Right lobe of liver (tissue), 4 donors: ENCODE data around the gene DAPK1.

Experiments
- CTCF ChIP-seq, 4 donors: fragments of 200-600 bp in 3 of 4; fragments of 450-650 bp in 1 of 4; IDR thresholded peaks; one replicate each; pipeline versions ENCODE4 v1.5.1 to v1.8.0; 2016 to 2022; ENCODE audit warnings: antibody characterized with exemption in 4 of 4, mild to moderate bottlenecking in 2 of 4
- POLR2A ChIP-seq: fragments of 450-650 bp; IDR thresholded peaks from one replicate; pipeline ENCODE4 v1.6.1; 2017; ENCODE audit warnings: antibody characterized with exemption, mild to moderate bottlenecking
- donor health status: DM: no; HTN: no; CAD: no.
- donor health status: DM: no; HTN: no; CAD: no.
- donor health status: DM: no; HTN: yes; CAD: no.

- no peak for TF ChIP-seq POLR2A
- TF ChIP-seq CTCF (IDR thresholded peaks at IDR 0.05), result no peak
Observed at GRCh38 chr9:87682618-87683017, 185.0 kb downstream of the DAPK1 start.
